ENCODE results near the gene C1orf56. TPM values are rescaled to one million over a fixed set of nuclear protein-coding genes. Genes with fewer than 3 reads are reported as not detected.

The C1orf56 gene
- total and polyA plus RNA-seq, 2 of the 13 experiments (the other 11 are each of a cell fraction or from before 2014, with no cell fraction given) = 1.5 to 3.2 TPM

GRCh38 chr1:151011154-151011850, 36.2 kb upstream of the C1orf56 start:
- peaks cover 20% of the 10 kb centered on the region for H3K79me2 ChIP-seq (ENCODE audit: insufficient read depth, low read length)
- peaks cover 72% of the 10 kb centered on the region for H3K4me1 ChIP-seq (ENCODE audit: insufficient read depth, low read length)
- no TSS peak for BruUV-seq (replicated peaks)
- H3K9ac ChIP-seq (ENCODE audit: insufficient read depth, low read depth, low read length) = no peak overlapping the region
- no peaks in the 10 kb centered on the region; a peak in 1 of 5 replicates for H3K27me3 ChIP-seq (ENCODE audit: control insufficient read depth in 1 of 2, insufficient read depth in 2 of 2, low read length in 2 of 2)
- no peak for TF ChIP-seq ZZZ3 (CRISPR knock-in tag; IDR thresholded peaks at IDR 0.05; ENCODE audit: borderline replicate concordance)
- no peak for TF ChIP-seq SRSF1 (optimal IDR thresholded peaks at IDR 0.05; ENCODE audit: low read depth, low read length)
- TF ChIP-seq FOXA1 (IDR thresholded peaks at IDR 0.05) = no peak
- TF ChIP-seq FOXA1 (CRISPR knock-in tag; IDR thresholded peaks at IDR 0.05) = no peak
- TF ChIP-seq HNRNPL (IDR thresholded peaks at IDR 0.05; ENCODE audit: low read depth, low read length) = no peak
- TF ChIP-seq ZBTB7A (CRISPR knock-in tag; IDR thresholded peaks at IDR 0.05) = no peak
- TF ChIP-seq NCOA1 (CRISPR knock-in tag; IDR thresholded peaks at IDR 0.05) = no peak
- no peak overlapping the region for H2AFZ ChIP-seq (ENCODE audit: low read length)
- DNase-seq (ENCODE audit: low spot score) (no peak), FAIRE-seq (no peak), ATAC-seq (no peak)
- intact Hi-C loops (cut with micrococcal nuclease; ENCODE audit: unreplicated experiment) = loop anchor here (5.0 kb wide), 1 partner anchor 136 kb away; the partner anchor contains the start of gene SEMA6C
- H4K20me1 ChIP-seq (ENCODE audit: insufficient read depth, low read length) = no peaks in the 10 kb centered on the region
- no peak overlapping the region for H3K4me2 ChIP-seq (ENCODE audit: low read depth, low read length)
- peak overlapping the region; percentile 99 for H3K27ac ChIP-seq (ENCODE audit: extremely low read length, insufficient read depth, low read length)
- 77% methylated on average over 4 of the region's 4 CpGs for WGBS (ENCODE audit: low lambda C conversion rate)
- in situ Hi-C loops (cut with HindIII; ENCODE audit: extremely low pct_ligation_motif_present, low pct_unique_long_range_greater_than_20kb) = no loop called here
- POLR2A ChIA-PET = interaction anchor here (1.0 to 4.0 kb wide), 2 partner anchors 36 to 154 kb away, joined by 4 to 21 read pairs; partner anchors contain the start of genes C1orf56 and LYSMD1
- CTCF ChIA-PET (ENCODE audit: low intra/inter-chr PET ratio, low total read pairs) = no interaction called here
- H3K9me3 ChIP-seq (ENCODE audit: low read length) = no peaks in the 10 kb centered on the region
- no peak overlapping the region for H3K4me3 ChIP-seq (replicated peaks in 1 of 3; ENCODE audit: insufficient read depth in 1 of 3, low read depth in 2 of 3, low read length in 3 of 3)
- H3K36me3 ChIP-seq (replicated peaks in 1 of 2; ENCODE audit: control insufficient read depth in 1 of 2, insufficient read depth in 2 of 2, low read length in 2 of 2) = no peaks in the 10 kb centered on the region
